ENCODE measurements around the gene CRMP1.

- no peak for TF ChIP-seq CTCF (IDR thresholded peaks at IDR 0.05)
- no peak for TF ChIP-seq POLR2AphosphoS5 (IDR thresholded peaks at IDR 0.05)
- TF ChIP-seq POLR2A (IDR thresholded peaks at IDR 0.05; ENCODE audit: low read depth): no peak
- TF ChIP-seq EP300 (IDR thresholded peaks at IDR 0.05): no peak
Observed at GRCh38 chr4:5899881-5900280, 7.0 kb upstream of the CRMP1 start.

All from esophagus muscularis mucosa (tissue), 4 donors.